HL-60 (cell line): ENCODE data around the gene KCNQ5.

Experiments used
- DNase-seq, 2 experiments: peaks; one replicate each; pipeline ENCODE4 v3.0.0-alpha.2; 2010 to 2020; ENCODE audit warnings: low read depth in 1 of 2, low spot score in 1 of 2
- H3K27ac ChIP-seq: fragments of 250-450 bp; sonication (Bioruptor Pico); replicated peaks from 2 replicates; pipeline ENCODE4 v1.5.1; 2020; ENCODE audit warnings: mild to moderate bottlenecking, moderate library complexity
- H3K27me3 ChIP-seq: fragments of 250-450 bp; sonication (Bioruptor Pico); 2 replicates; pipeline ENCODE4 v1.5.1; 2021; ENCODE audit warnings: mild to moderate bottlenecking, moderate library complexity; ENCODE audit not compliant: insufficient read depth, poor library complexity, severe bottlenecking
- H3K4me3 ChIP-seq: replicated peaks from 2 replicates; pipeline ENCODE4 v1.5.1; 2011; ENCODE audit warnings: mild to moderate bottlenecking, control low read depth, low read length; ENCODE audit not compliant: insufficient read depth
- CTCF ChIP-seq: IDR thresholded peaks from one replicate; pipeline ENCODE4 v1.5.1; 2011; ENCODE audit warnings: low read length, control low read depth, inconsistent platforms; ENCODE audit not compliant: insufficient read depth
- GABPA ChIP-seq: IDR thresholded peaks from 2 replicates; pipeline ENCODE4 v1.6.1; 2012; ENCODE audit warnings: low read depth
- POLR2AphosphoS5 ChIP-seq: IDR thresholded peaks from 2 replicates; pipeline ENCODE4 v1.6.1; 2012; ENCODE audit warnings: low read depth
- REST ChIP-seq: IDR thresholded peaks from 2 replicates; pipeline ENCODE4 v1.6.1; 2012; ENCODE audit warnings: low read depth; ENCODE audit not compliant: insufficient replicate concordance
- SPI1 ChIP-seq: IDR thresholded peaks from 2 replicates; pipeline ENCODE4 v1.6.1; 2012; ENCODE audit warnings: low read depth, mild to moderate bottlenecking, borderline replicate concordance

KCNQ5 gene

GRCh38 chr6:72741083-72741482, 119.2 kb downstream of the KCNQ5 start:
- H3K4me3 ChIP-seq: no peak overlapping the region
- no peak overlapping the region for H3K27ac ChIP-seq

GRCh38 chr6:72742001-72742673, 120.3 kb downstream of the KCNQ5 start:
- TF ChIP-seq REST: no peak
- no peak for TF ChIP-seq POLR2AphosphoS5
- no peak for TF ChIP-seq SPI1
- no peak for TF ChIP-seq CTCF
- TF ChIP-seq GABPA: no peak
- Histone ChIP-seq H3K4me3 (no peak overlapping the region), H3K27ac (no peak overlapping the region), H3K27me3 (no peaks in the 10 kb centered on the region)
- no peak for DNase-seq

More at GRCh38 chr6:72741083-72741482, 119.2 kb downstream of the KCNQ5 start:
- TF ChIP-seq CTCF (no peak), SPI1 (no peak), POLR2AphosphoS5 (no peak), GABPA (no peak), REST (no peak)
- no peaks in the 10 kb centered on the region for H3K27me3 ChIP-seq
- no peak for DNase-seq

- no peak overlapping the region for H3K27ac ChIP-seq
- TF ChIP-seq CTCF (no peak), SPI1 (no peak), REST (no peak), POLR2AphosphoS5 (no peak), GABPA (no peak)
- no peaks in the 10 kb centered on the region for H3K27me3 ChIP-seq
- H3K4me3 ChIP-seq: no peak overlapping the region
- DNase-seq: no peak
These were observed 124.4 kb downstream of the KCNQ5 start for GRCh38 chr6:72746276-72746675.
